Amniotic stem cell (primary cell): ENCODE data around the gene ARSG.
"Not testable (repeated sequence)": the region's sequence is repeated elsewhere in the genome, so short reads cannot be mapped to it uniquely, and the experiment has no call there.

Source experiments
- DNase-seq: peaks from one replicate; lab custom pipeline; 2025; lab: John Stamatoyannopoulos, UW

ARSG gene

GRCh38 chr17:68306819-68307218 is 15.5 kb downstream of the ARSG start:
- no peak for DNase-seq

GRCh38 chr17:68307443-68307842 is 16.1 kb downstream of the ARSG start:
- DNase-seq = no peak

DNA sequence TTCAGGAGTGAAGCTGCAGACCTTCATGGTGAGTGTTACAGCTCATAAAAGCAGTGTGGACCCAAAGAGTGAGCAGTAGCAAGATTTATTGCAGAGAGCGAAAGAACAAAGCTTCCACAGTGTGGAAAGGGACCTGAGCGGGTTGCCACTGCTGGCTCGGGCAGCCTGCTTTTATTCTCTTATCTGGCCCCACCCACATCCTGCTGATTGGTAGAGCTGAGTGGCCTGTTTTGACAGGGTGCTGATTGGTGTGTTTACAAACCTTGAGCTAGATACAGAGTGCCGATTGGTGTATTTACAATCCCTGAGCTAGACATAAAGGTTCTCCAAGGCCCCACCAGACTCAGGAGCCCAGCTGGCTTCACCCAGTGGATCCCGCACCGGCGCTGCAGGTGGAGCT is 17.2 kb downstream of the ARSG start:
- DNase-seq = not testable (repeated sequence)

DNA sequence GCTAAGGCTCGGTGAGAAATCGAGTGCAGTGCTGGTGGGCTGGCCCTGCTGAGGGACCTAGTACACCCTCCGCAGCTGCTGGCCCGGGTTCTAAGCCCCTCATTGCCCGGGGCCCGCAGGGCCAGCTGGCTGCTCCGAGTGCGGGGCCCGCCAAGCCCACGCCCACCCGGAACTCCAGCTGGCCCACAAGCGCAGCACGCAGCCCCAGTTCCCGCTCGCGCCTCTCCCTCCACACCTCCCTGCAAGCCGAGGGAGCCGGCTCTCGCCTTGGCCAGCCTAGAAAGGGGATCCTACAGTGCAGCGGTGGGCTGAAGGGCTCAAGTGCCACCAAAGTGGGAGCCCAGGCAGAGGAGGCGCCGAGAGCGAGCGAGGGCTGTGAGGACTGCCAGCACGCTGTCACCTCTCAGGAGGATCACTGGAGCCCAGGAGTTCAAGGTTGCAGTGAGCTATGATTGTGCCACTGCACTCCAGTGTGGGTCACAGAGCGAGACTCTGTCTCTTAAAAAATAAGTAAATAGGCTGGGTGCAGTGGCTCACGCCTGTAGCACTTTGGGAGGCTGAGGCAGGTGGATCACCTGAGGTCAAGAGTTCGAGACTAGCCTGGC is 17.9 kb downstream of the ARSG start:
- not testable (repeated sequence) for DNase-seq

- DNase-seq = no peak
Measured at GRCh38 chr17:68310152-68310551, 18.9 kb downstream of the ARSG start.

DNA sequence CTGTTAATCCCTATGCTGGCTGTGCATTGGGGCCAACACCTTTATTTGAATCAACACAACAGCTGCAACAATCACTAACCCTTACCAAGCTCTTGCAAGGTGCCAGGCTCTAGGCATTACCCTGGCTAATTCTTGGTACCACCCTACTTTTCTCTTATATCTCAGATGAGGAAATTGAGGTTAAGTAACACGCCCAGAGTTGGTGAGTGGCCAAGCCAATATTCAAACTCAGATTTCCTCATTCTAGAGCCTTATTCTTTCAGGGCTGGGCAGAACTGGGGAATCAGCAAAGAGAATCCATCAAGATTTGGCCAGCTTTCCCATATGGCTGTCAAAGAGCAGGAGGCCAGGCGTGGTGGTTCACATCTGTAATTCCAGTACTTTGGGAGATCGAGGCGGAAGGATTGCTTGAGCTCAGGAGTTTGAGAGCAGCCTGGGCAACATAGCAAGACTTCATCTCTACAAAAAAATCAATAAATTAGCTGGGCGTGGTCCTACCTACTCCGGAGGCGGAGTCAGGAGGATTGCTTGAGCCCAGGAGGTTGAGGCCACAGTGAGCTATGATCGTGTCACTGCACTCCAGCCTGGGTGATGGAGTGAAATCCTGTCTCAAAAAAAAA is 23.7 kb downstream of the ARSG start:
- DNase-seq = no peak

GRCh38 chr17:68315930-68316329 is 24.6 kb downstream of the ARSG start:
- no peak for DNase-seq

DNA sequence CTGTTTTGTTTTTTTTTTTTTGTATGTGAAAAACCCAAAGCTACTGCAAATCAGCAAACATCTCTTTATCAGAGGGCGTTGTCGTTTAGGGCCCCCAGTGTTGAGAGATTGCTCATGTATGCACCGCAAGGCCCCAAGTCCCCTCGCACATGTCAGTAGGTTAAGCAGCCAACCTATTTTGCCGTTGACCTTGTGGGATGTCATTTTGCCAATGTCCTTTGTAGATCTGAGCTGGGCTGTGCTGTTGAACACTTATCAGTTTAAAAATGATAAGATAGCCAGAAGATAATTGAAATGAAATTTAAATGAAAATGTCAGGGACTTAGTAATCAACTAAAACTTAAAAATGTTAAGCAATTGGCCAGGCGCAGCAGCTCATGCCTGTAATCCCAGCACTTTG is 26.2 kb downstream of the ARSG start:
- DNase-seq = no peak

GRCh38 chr17:68318103-68318991 is 27.1 kb downstream of the ARSG start:
- no peak for DNase-seq

DNA sequence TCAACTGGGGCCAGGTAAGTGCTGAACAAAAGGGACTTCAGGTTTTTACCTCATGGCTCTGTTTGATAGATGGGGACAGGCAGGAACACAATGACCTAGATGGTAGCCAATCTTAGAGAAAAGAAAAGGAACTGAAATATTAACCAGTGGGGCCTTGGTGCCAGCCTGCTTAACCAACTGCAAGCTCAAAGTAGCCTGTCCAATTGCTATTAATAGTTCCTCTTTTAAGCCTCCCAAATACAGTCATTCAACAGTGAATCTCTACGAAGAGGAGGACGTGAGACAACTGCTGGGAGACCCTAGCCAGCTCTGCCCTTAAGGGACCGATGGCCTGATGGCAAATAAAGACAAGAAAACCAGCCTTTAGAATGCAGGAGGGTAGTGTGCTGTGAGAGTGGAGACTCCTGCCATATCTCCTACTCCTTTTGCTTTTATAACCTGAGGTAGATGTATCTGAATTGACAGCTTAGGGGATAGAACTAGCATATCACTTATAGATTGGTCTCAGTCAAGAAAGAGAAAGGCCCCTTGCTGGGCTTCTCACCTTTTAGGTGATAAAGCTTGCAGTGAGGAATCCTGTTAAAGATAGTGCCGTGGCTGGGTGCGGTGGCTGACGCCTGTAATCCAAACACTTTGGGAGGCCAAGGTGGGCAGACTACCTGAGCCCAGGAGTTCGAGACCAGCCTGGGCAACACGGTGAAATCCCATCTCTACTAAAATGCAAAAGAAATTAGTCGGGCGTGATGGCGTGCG is 28.3 kb downstream of the ARSG start:
- no peak for DNase-seq

DNA sequence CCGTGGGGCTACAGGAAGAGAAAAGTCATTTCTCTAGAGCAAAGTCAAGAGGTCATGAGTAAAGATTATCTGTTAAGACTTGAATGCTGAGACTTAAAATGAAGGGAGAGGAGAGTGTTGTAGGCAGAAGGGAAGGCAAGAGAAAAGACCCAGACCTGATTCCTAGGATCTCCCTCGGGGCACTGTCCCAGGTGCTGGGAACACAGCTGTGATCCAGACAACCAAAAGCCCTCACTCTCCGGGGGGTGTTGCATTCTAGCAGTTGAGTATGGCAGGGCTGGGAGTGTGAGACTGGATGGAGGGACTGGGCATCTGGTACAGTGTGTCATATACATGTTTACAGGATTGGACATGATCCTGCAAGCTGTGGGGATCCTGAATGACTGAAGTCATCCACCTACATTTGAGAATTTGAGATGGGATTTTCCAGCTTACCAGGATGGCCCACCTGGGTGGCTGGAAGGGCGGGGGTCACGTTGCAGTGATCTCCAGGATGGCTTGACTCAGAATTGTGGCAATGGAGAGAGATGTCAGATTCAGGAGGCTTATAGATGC is 29.1 kb downstream of the ARSG start:
- no peak for DNase-seq

DNA sequence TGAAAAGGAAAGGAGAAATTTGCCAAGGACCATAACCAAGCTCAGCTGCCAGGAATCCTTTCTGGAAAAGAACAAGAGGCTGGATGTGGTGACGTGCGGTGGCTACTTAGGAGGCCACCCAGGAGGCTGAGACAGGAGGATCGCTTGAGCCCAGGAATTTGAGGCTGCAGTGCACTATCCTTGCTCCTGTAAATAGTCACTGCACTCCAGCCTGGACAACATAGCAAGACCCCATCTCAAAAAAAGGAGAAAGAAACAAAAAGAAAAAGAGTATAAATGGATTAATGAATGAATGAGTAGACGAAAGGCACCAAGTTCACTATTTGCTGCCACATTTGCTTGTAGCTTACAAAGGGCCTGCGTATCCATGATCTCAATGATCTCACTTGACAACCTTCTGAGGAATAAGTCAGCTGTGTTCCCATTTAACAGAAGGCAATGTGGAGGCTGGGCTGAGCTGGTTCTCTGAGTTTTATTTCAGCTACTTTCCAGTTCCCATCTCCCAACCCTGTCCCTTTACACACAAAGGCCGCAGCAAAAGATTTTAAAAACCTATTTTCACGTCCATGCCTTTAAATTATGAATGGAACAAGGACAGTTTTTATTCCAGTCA is 29.8 kb downstream of the ARSG start:
- DNase-seq = no peak

DNA sequence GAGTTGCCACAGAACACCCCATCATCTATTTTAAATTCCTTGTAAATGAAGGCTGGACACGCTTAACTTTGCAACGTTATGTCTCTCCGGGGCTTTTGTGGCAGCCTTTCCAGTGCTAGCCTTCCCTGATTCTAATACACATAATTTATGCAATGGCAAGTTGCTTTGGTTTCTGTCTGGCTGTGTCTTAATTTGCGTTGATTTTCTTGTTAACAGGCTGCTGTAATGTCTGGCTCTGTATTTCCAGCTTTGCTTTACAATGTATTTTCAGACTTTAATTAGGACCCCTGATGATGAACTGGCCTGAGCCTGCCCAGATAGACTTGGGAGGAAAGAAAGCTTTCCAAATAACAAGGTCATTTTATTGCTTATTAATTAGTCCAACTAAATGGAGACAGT is 30.3 kb downstream of the ARSG start:
- no peak for DNase-seq

GRCh38 chr17:68322630-68323029 is 31.3 kb downstream of the ARSG start:
- no peak for DNase-seq

GRCh38 chr17:68324114-68324513 is 32.8 kb downstream of the ARSG start:
- DNase-seq = no peak

GRCh38 chr17:68324654-68325336 is 33.5 kb downstream of the ARSG start:
- DNase-seq = no peak

GRCh38 chr17:68325961-68326360 is 34.7 kb downstream of the ARSG start:
- no peak for DNase-seq

DNA sequence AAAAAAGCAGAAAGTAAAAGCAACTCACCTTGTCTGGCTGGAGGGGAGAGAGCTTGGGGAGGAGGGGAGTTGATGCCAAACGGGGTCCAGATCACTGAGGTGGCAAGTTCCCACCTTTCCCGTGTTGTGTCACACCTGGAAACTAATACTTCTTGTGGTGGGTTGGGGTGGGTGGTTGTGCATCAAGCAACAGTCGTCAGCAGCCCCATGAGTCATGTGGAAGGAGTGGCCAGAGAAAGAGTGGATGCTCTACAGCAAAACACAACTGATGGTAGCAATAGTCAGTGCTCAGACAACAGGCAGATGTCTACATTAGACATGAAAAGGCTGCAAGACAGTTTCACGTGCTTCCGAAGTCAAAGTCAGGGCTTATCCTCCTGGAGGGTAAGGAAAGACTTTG is 35.4 kb downstream of the ARSG start:
- DNase-seq = no peak

DNA sequence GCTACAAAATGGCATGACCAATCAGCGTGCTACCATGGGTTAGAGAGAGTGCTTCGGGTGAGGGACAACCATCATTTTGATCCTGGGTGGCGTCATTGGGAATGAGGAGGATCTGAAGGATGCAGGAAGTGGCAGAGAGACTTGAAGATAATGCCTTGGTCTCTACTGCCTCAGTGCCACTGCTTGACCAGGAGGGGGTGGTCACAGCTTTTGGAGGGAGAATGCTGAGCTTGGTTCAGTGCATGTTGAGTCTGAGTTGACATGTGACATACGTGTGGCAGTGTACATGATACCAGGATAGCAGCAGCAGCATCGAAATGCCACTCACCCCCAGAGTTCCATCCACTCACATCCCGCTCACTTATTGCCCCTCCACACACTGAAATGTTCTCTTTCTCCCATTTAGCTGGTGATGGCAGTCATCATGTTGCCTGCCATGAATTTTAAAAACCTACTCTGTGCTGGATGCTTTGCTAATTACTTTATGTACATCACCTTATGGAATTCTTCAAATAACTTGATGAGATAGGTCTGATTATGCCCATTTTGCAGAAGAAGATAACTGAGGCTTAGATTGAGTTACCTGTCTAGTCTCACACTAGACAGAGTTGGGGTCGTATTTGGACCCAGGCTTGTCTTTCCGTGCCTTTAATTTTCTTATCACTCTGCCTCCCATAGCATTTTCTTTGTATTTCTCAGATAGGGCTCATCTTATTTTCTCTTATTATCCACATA is 36.7 kb downstream of the ARSG start:
- DNase-seq = no peak

DNA sequence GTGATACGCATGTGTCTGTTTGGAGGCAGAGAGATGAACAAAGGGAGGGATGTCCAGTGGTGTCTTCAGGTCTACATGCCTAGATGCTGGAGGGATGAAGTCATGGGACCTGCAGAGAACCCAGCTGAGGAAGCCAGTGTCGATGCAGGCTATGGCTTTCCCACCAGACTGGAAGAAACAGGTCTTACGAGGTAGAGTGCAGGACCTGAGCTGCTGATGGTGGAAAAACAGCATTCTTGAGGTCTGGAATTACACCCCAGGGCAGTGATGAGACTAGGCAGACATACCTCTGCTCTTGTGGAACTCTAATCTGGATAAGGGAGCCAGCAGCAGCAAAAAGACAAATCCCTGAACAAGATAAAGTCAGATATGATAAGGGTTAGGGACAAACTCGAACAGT is 37.4 kb downstream of the ARSG start:
- no peak for DNase-seq
